ENCODE measurements around the gene SFSWAP.

The SFSWAP gene

GRCh38 chr12:131840643-131841416 is 129.9 kb downstream of the SFSWAP start:
- DNase-seq = no peak

DNA sequence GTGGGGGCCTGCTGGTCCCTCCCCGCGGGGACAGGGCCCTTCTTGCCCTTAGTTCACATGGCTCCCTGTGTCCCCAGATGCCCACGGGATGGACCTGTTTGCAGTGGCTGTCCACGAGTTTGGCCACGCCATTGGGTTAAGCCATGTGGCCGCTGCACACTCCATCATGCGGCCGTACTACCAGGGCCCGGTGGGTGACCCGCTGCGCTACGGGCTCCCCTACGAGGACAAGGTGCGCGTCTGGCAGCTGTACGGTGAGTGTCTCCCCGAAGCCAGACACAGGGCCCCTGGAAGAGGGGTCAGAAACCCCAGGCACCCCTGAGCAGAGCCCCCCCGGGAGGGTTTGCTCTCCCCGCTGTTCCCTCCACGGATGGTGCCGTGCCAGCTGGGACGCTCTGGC is 130.7 kb downstream of the SFSWAP start:
- DNase-seq = no peak

GRCh38 chr12:131842169-131842568 is 131.3 kb downstream of the SFSWAP start:
- DNase-seq = no peak

DNA sequence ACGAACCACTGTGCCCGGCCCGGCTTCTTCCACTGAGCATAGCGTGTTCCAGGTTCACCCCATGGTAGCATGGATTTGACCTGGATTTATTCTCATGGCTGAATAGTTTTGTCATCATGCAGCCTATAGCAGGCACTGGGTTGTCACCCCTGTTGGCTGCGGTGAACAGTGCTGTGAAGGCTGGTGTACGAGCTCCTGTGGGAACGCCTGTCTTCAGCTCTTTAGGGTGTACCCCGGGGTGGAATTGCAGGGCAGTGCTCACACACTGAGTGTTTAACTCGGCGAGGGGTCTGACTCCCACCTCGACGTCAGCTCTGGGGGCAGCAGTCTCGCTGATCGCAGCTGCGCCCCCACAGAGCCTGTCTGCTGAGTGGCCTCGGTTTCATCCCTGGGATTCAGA is 132.6 kb downstream of the SFSWAP start:
- DNase-seq = no peak

DNA sequence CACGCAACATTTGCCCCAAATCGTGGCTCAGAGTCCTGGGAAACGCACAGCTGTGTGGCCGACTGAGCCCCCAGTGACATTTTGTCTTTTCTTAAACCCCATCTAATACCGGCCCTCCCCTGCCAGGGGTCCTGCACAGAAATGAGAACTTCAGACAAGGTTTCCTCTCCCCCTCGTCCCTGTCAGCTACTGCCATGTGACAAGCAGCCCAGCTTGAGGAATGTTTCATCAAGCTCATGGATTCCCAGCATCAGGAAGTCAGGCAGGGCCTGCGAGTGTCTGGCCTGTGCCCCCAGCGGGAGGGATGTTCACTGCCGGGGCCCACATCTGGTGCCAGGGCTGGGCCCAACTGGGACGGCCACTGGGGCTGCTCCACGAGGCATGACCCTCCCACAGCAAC is 133.2 kb downstream of the SFSWAP start:
- no peak for DNase-seq

DNA sequence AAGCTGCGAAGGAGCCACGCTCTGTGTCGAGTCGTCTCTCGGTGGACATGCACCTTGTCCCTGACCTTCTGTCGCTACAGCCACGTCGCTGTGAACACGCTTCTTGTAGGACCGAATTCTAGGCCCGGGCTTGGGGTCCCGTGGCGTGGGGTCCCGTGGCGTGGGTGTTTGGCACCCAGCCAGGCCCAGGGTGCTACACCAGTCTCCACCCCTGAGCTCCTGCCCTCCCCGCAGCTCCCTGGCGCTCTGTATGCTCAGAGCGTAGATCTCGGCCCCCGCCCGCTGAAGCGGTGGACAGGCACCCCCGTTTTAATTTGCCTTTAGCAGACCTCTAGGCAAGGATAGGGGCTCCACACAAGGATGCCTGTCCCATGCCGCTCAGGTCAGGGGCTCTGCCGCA is 133.8 kb downstream of the SFSWAP start:
- no peak for DNase-seq

GRCh38 chr12:131845121-131845520 is 134.2 kb downstream of the SFSWAP start:
- DNase-seq = no peak

DNA sequence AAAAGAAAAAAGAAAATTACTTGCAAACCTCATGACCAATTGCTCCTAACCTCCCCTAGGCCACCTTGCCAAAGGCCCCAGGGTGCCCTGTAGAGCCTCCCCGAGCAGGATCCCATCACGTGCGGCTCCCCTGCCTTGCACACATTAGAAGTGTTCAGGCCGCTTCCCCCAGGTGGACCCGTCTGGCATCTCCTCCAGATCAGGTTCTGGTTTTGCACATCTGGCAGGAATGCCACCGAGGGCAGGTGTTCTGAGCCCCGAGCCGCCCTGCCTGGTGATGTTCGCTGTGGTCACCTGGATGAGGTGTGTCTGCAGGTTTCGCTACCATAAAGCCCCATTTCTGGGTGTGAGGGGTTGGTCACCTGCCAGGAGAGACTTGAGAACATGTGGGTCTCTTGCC is 136.6 kb downstream of the SFSWAP start:
- DNase-seq = no peak

DNA sequence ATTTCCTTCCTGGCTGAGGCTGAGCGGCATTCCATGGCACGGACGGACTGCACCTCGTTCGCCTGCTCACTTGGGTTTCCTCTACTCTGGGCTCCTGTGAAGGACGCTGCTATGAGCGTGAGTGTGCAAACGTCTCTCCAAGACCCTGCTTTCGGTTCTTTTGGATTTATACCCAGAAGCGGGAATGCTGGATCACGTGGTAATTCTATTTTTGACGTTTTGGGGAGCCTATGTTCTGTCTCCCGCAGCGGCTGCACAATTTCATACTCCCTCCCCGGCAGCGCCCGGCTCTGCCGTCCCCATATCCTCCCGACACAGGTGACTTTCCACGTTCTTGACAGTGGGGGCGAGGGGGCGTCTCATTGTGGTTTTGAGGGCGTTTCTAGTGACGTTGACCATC is 137.9 kb downstream of the SFSWAP start:
- no peak for DNase-seq
